HUES48 (cell line): ENCODE results near the gene WDR20.
"Not testable (repeated sequence)": the region's sequence is repeated elsewhere in the genome, so short reads cannot be mapped to it uniquely, and the experiment has no call there.

ENCODE experiments used
- H3K27ac ChIP-seq: one replicate; pipeline ENCODE4 v1.7.0; 2013; ENCODE audit warnings: low read depth, low read length, inconsistent platforms
- H3K27me3 ChIP-seq: 2 replicates; pipeline ENCODE4 v1.6.1; 2013; ENCODE audit warnings: mild to moderate bottlenecking, low read length; ENCODE audit not compliant: control insufficient read depth, insufficient read depth
- H3K36me3 ChIP-seq: 2 replicates; pipeline ENCODE4 v1.6.1; 2013; ENCODE audit warnings: low read length; ENCODE audit not compliant: control insufficient read depth, insufficient read depth
- H3K4me1 ChIP-seq: 2 replicates; pipeline ENCODE4 v1.6.1; 2013; ENCODE audit warnings: mild to moderate bottlenecking, low read length; ENCODE audit not compliant: control insufficient read depth, insufficient read depth
- H3K4me3 ChIP-seq: 2 replicates; pipeline ENCODE4 v1.5.1; 2013; ENCODE audit warnings: mild to moderate bottlenecking, low read depth, low read length
- H3K9ac ChIP-seq: 2 replicates; pipeline ENCODE4 v1.6.1; 2013; ENCODE audit warnings: mild to moderate bottlenecking, low read depth, low read length, moderate library complexity
- H3K9me3 ChIP-seq: 2 replicates; pipeline ENCODE4 v1.6.1; 2013; ENCODE audit warnings: low read length; ENCODE audit not compliant: control insufficient read depth, insufficient read depth

The WDR20 gene

GRCh38 chr14:102134021-102134420 is 5.7 kb upstream of the WDR20 start:
- H3K27me3 ChIP-seq, H3K36me3 ChIP-seq, H3K9ac ChIP-seq, H3K4me3 ChIP-seq, H3K27ac ChIP-seq, H3K4me1 ChIP-seq, H3K9me3 ChIP-seq: not testable (repeated sequence)

GRCh38 chr14:102134719-102135118 is 5.0 kb upstream of the WDR20 start:
- not testable (repeated sequence) for H3K27me3 ChIP-seq, H3K9me3 ChIP-seq, H3K4me3 ChIP-seq, H3K36me3 ChIP-seq, H3K9ac ChIP-seq, H3K27ac ChIP-seq, H3K4me1 ChIP-seq

GRCh38 chr14:102135456-102135855 is 4.2 kb upstream of the WDR20 start:
- not testable (repeated sequence) for H3K4me1 ChIP-seq, H3K27me3 ChIP-seq, H3K36me3 ChIP-seq, H3K4me3 ChIP-seq, H3K27ac ChIP-seq, H3K9ac ChIP-seq, H3K9me3 ChIP-seq

GRCh38 chr14:102138535-102138934 is 1.2 kb upstream of the WDR20 start:
- no peaks in the 10 kb centered on the region for H3K9me3 ChIP-seq
- H3K27me3 ChIP-seq, result no peaks in the 10 kb centered on the region
- peak overlapping the region; percentile 72; the same call in 1 of the 2 replicates for H3K9ac ChIP-seq
- H3K36me3 ChIP-seq, result no peaks in the 10 kb centered on the region
- peak overlapping the region; percentile 99 for H3K4me3 ChIP-seq
- peak overlapping the region; percentile 92 for H3K27ac ChIP-seq
- peaks cover 22% of the 10 kb centered on the region for H3K4me1 ChIP-seq

- Histone ChIP-seq H3K27me3 (no peaks in the 10 kb centered on the region), H3K4me1 (peaks cover 22% of the 10 kb centered on the region), H3K9ac (peak overlapping the region; percentile 72; the same call in 1 of the 2 replicates), H3K36me3 (no peaks in the 10 kb centered on the region), H3K9me3 (no peaks in the 10 kb centered on the region), H3K27ac (peak overlapping the region; percentile 92), H3K4me3 (peak overlapping the region; percentile 99)
Observed at GRCh38 chr14:102138961-102139285, 774 bp upstream of the WDR20 start.

GRCh38 chr14:102140027-102140749 is 491 bp downstream of the WDR20 start:
- Histone ChIP-seq H3K4me3 (peak overlapping the region; percentile 85), H3K27ac (peak overlapping the region; percentile 85), H3K36me3 (no peaks in the 10 kb centered on the region)

GRCh38 chr14:102140750-102141145 is 1.1 kb downstream of the WDR20 start:
- H3K27ac ChIP-seq, result no peak overlapping the region
- no peaks in the 10 kb centered on the region for H3K27me3 ChIP-seq
- H3K4me3 ChIP-seq, result peak overlapping the region; percentile 85
- no peak overlapping the region; the same call in 1 of the 2 replicates for H3K9ac ChIP-seq
- no peaks in the 10 kb centered on the region for H3K36me3 ChIP-seq
- no peaks in the 10 kb centered on the region for H3K9me3 ChIP-seq
- H3K4me1 ChIP-seq, result peaks cover 22% of the 10 kb centered on the region

More at GRCh38 chr14:102140027-102140749, 491 bp downstream of the WDR20 start:
- H3K9me3 ChIP-seq, result no peaks in the 10 kb centered on the region
- H3K4me1 ChIP-seq, result peaks cover 22% of the 10 kb centered on the region
- no peaks in the 10 kb centered on the region for H3K27me3 ChIP-seq
- peak overlapping the region; percentile 70 for H3K9ac ChIP-seq

GRCh38 chr14:102141797-102142196 is 2.1 kb downstream of the WDR20 start:
- Histone ChIP-seq H3K4me3 (peak overlapping the region; percentile 85), H3K9ac (no peak overlapping the region), H3K36me3 (no peaks in the 10 kb centered on the region), H3K27ac (peak overlapping the region; percentile 17), H3K27me3 (no peaks in the 10 kb centered on the region), H3K9me3 (no peaks in the 10 kb centered on the region), H3K4me1 (peaks cover 22% of the 10 kb centered on the region)

GRCh38 chr14:102144914-102145313 is 5.2 kb downstream of the WDR20 start:
- no peaks in the 10 kb centered on the region for H3K9me3 ChIP-seq
- no peak overlapping the region for H3K27ac ChIP-seq
- no peak overlapping the region for H3K4me3 ChIP-seq
- H3K27me3 ChIP-seq, result no peaks in the 10 kb centered on the region
- no peak overlapping the region for H3K9ac ChIP-seq
- peaks cover 17% of the 10 kb centered on the region for H3K4me1 ChIP-seq
- H3K36me3 ChIP-seq, result no peaks in the 10 kb centered on the region

- no peak overlapping the region for H3K9ac ChIP-seq
- H3K27me3 ChIP-seq, result no peaks in the 10 kb centered on the region
- H3K4me3 ChIP-seq, result no peak overlapping the region
- H3K4me1 ChIP-seq, result peaks cover 17% of the 10 kb centered on the region
- H3K27ac ChIP-seq, result no peak overlapping the region
- no peaks in the 10 kb centered on the region for H3K36me3 ChIP-seq
- H3K9me3 ChIP-seq, result no peaks in the 10 kb centered on the region
Observed at GRCh38 chr14:102145395-102145794, 5.7 kb downstream of the WDR20 start.

GRCh38 chr14:102146423-102146822 is 6.7 kb downstream of the WDR20 start:
- Histone ChIP-seq H3K27me3 (no peaks in the 10 kb centered on the region), H3K36me3 (no peaks in the 10 kb centered on the region), H3K4me1 (peaks cover 11% of the 10 kb centered on the region; the same call in 1 of the 2 replicates), H3K4me3 (no peak overlapping the region), H3K27ac (no peak overlapping the region), H3K9ac (no peak overlapping the region), H3K9me3 (no peaks in the 10 kb centered on the region)
